GM06990 (cell line): ENCODE results near the gene CCBE1.
"Not testable (repeated sequence)": the region's sequence is repeated elsewhere in the genome, so short reads cannot be mapped to it uniquely, and the experiment has no call there.

Source experiments
- DNase-seq: peaks from one replicate; pipeline ENCODE4 v3.0.0-alpha.2; 2011; ENCODE audit not compliant: insufficient read length; ENCODE audit errors: extremely low read depth
- H3K27me3 ChIP-seq: replicated peaks from 2 replicates; pipeline ENCODE4 v1.6.0; 2011; ENCODE audit warnings: low read length; ENCODE audit not compliant: control insufficient read depth, insufficient read depth
- H3K36me3 ChIP-seq: 2 replicates; pipeline ENCODE4 v1.5.1; 2011; ENCODE audit warnings: low read length; ENCODE audit not compliant: control insufficient read depth, insufficient read depth
- H3K4me3 ChIP-seq: replicated peaks from 2 replicates; pipeline ENCODE4 v1.5.1; 2011; ENCODE audit warnings: low read depth, mild to moderate bottlenecking, control low read depth, low read length
- TF ChIP-seq, protein P1 (sequence below): IDR thresholded peaks from 2 replicates; pipeline ENCODE4 v1.5.1; 2011; ENCODE audit warnings: low read length, control low read depth, mild to moderate bottlenecking, inconsistent platforms; ENCODE audit not compliant: insufficient read depth, poor library complexity, severe bottlenecking

The CCBE1 gene

DNA sequence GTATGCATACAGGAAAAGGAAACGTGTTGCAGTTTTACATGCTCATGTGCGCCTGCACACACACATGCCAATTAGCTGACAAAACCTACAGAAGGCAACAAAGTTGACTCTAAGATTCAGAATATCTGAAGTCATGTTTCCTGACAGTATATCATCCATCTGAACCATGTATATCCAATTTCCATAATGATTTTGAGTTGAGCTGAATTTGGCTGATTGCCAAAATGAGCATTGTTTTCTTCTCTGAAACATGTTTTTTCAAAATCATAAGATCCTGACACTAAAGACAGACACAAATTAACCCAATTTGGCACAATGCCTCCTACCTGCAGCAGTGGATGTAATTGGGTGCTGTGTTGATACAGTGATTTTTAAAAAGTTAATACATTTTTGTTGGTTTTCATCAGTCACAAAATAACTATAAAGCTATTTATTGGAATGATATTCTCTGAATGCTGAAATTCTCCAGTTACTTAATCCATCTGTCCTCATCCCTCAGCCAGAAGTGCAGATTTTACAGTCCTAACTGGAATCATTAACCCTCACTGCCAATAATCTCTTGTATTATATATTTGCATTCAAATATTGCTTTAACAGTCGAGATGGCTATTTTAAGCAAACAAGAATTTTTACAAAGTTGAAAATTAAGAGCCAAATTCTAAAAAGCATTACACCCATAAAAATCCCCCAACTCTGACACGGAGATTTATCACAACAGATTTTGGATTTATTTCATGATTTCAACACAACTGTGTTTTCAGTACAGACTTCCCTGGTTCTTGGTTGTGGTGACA lies 176.5 kb downstream of the CCBE1 start:
- Histone ChIP-seq H3K27me3 (no peaks in the 10 kb centered on the region), H3K4me3 (no peak overlapping the region), H3K36me3 (no peaks in the 10 kb centered on the region)
- TF ChIP-seq, protein P1, sequence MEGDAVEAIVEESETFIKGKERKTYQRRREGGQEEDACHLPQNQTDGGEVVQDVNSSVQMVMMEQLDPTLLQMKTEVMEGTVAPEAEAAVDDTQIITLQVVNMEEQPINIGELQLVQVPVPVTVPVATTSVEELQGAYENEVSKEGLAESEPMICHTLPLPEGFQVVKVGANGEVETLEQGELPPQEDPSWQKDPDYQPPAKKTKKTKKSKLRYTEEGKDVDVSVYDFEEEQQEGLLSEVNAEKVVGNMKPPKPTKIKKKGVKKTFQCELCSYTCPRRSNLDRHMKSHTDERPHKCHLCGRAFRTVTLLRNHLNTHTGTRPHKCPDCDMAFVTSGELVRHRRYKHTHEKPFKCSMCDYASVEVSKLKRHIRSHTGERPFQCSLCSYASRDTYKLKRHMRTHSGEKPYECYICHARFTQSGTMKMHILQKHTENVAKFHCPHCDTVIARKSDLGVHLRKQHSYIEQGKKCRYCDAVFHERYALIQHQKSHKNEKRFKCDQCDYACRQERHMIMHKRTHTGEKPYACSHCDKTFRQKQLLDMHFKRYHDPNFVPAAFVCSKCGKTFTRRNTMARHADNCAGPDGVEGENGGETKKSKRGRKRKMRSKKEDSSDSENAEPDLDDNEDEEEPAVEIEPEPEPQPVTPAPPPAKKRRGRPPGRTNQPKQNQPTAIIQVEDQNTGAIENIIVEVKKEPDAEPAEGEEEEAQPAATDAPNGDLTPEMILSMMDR = no peak
- DNase-seq = no peak

GRCh38 chr18:59518705-59519104 lies 178.5 kb downstream of the CCBE1 start:
- no peak for DNase-seq
- H3K36me3 ChIP-seq = no peaks in the 10 kb centered on the region
- no peak overlapping the region for H3K4me3 ChIP-seq
- H3K27me3 ChIP-seq = no peaks in the 10 kb centered on the region; the same call in 1 of the 2 replicates
- TF ChIP-seq, protein P1 = no peak

- no peak overlapping the region for H3K4me3 ChIP-seq
- no peaks in the 10 kb centered on the region for H3K36me3 ChIP-seq
- TF ChIP-seq, protein P1 = no peak
- no peaks in the 10 kb centered on the region; the same call in 1 of the 2 replicates for H3K27me3 ChIP-seq
- no peak for DNase-seq
Observed at GRCh38 chr18:59517446-59518165, 179.6 kb downstream of the CCBE1 start.

- no peak overlapping the region for H3K4me3 ChIP-seq
- no peaks in the 10 kb centered on the region; the same call in none of the 2 replicates for H3K27me3 ChIP-seq
- DNase-seq = no peak
- TF ChIP-seq, protein P1 = no peak
- H3K36me3 ChIP-seq = no peaks in the 10 kb centered on the region
Observed at GRCh38 chr18:59516356-59517155, 180.7 kb downstream of the CCBE1 start.

GRCh38 chr18:59515956-59516355 lies 181.3 kb downstream of the CCBE1 start:
- H3K27me3 ChIP-seq, H3K4me3 ChIP-seq, H3K36me3 ChIP-seq, DNase-seq: not testable (repeated sequence)
